OCI-LY1 (cell line): ENCODE results near the gene SCAMP2.

Experiments used
- EZH2 ChIP-seq: fragments of 200-600 bp; sonication (generic), shearing (Covaris generic); IDR thresholded peaks from 2 replicates; pipeline ENCODE4 v1.8.0; 2017; ENCODE audit warnings: borderline replicate concordance, mixed run types, mild to moderate bottlenecking, antibody characterized with exemption, low read length, moderate library complexity, mixed read lengths
- TF ChIP-seq, protein P1 (sequence below): fragments of 200-600 bp; sonication (generic), shearing (Covaris generic); IDR thresholded peaks from 2 replicates; pipeline ENCODE4 v1.5.1; 2017; ENCODE audit warnings: mild to moderate bottlenecking, antibody characterized with exemption, low read length, moderate library complexity, mixed read lengths

DNA sequence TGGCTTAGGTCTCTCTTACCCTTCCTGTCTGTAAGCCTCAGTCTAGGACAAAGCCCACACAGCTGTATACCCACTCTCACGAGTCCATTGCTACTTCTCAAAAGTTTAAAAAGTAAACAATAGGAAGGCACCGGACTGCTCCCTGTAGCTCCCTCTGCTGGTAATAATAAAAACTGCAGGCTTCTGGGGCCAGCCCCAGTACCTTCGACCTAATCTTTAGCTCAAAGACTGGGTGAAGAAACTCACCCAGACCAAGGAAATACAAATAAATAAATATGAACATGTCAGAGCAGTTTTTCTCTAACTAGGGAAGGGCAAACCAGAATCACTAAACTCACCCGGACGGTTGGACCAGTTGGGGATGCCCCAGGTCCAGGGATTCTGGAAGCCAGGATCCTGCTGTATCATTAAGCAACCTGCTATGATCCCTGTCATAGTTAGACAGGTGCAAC lies 28.5 kb upstream of the SCAMP2 start:
- TF ChIP-seq, protein P1, sequence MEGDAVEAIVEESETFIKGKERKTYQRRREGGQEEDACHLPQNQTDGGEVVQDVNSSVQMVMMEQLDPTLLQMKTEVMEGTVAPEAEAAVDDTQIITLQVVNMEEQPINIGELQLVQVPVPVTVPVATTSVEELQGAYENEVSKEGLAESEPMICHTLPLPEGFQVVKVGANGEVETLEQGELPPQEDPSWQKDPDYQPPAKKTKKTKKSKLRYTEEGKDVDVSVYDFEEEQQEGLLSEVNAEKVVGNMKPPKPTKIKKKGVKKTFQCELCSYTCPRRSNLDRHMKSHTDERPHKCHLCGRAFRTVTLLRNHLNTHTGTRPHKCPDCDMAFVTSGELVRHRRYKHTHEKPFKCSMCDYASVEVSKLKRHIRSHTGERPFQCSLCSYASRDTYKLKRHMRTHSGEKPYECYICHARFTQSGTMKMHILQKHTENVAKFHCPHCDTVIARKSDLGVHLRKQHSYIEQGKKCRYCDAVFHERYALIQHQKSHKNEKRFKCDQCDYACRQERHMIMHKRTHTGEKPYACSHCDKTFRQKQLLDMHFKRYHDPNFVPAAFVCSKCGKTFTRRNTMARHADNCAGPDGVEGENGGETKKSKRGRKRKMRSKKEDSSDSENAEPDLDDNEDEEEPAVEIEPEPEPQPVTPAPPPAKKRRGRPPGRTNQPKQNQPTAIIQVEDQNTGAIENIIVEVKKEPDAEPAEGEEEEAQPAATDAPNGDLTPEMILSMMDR, result peak; percentile 92
- no peak for TF ChIP-seq EZH2
